Measurements from ENCODE around the gene GJB3.
"Not testable (repeated sequence)": the region's sequence is repeated elsewhere in the genome, so short reads cannot be mapped to it uniquely, and the experiment has no call there.

The GJB3 gene

GRCh38 chr1:34781071-34781843 is at the start of gene GJB3:
Gene GJB3, plus strand, starts transcription at chr1:34781214. Its CDS starts 3,549 bp downstream, at chr1:34784763.
- no peak for FAIRE-seq
- DNase-seq (ENCODE audit: insufficient read length, low spot score), result no peak

GRCh38 chr1:34732831-34733230 is 48.2 kb upstream of the GJB3 start:
- not testable (repeated sequence) for DNase-seq (ENCODE audit: insufficient read length, low spot score); FAIRE-seq

GRCh38 chr1:34736692-34737091 is 44.3 kb upstream of the GJB3 start:
- FAIRE-seq (no peak), DNase-seq (ENCODE audit: insufficient read length, low spot score) (no peak)

GRCh38 chr1:34737236-34737635 is 43.8 kb upstream of the GJB3 start:
- FAIRE-seq; DNase-seq (ENCODE audit: insufficient read length, low spot score): not testable (repeated sequence)

GRCh38 chr1:34739613-34740012 is 41.4 kb upstream of the GJB3 start:
- FAIRE-seq (no peak), DNase-seq (ENCODE audit: insufficient read length, low spot score) (no peak)

GRCh38 chr1:34740161-34740868 is 40.7 kb upstream of the GJB3 start:
- FAIRE-seq (no peak), DNase-seq (ENCODE audit: insufficient read length, low spot score) (no peak)

GRCh38 chr1:34742667-34743270 is 38.2 kb upstream of the GJB3 start:
- FAIRE-seq, result peak; percentile 77
- peak; percentile 92 for DNase-seq (ENCODE audit: insufficient read length, low spot score)

- DNase-seq (ENCODE audit: insufficient read length, low spot score), result no peak
- FAIRE-seq, result no peak
Measured at GRCh38 chr1:34743775-34744174, 37.2 kb upstream of the GJB3 start.

- FAIRE-seq (no peak), DNase-seq (ENCODE audit: insufficient read length, low spot score) (no peak)
Measured at GRCh38 chr1:34744851-34745250, 36.2 kb upstream of the GJB3 start.

GRCh38 chr1:34745666-34746065 is 35.3 kb upstream of the GJB3 start:
- no peak for FAIRE-seq
- DNase-seq (ENCODE audit: insufficient read length, low spot score), result no peak

- no peak for FAIRE-seq
- DNase-seq (ENCODE audit: insufficient read length, low spot score), result no peak
Measured at GRCh38 chr1:34746101-34746500, 34.9 kb upstream of the GJB3 start.

- DNase-seq (ENCODE audit: insufficient read length, low spot score) (no peak), FAIRE-seq (no peak)
Measured at GRCh38 chr1:34746785-34747637, 34.0 kb upstream of the GJB3 start.

GRCh38 chr1:34747638-34747941 is 33.4 kb upstream of the GJB3 start:
- DNase-seq (ENCODE audit: insufficient read length, low spot score) (no peak), FAIRE-seq (no peak)

- FAIRE-seq (no peak), DNase-seq (ENCODE audit: insufficient read length, low spot score) (no peak)
Measured at GRCh38 chr1:34749992-34750391, 31.0 kb upstream of the GJB3 start.

- FAIRE-seq (no peak), DNase-seq (ENCODE audit: insufficient read length, low spot score) (no peak)
Measured at GRCh38 chr1:34750610-34751009, 30.4 kb upstream of the GJB3 start.

- no peak for DNase-seq (ENCODE audit: insufficient read length, low spot score)
- no peak for FAIRE-seq
Measured at GRCh38 chr1:34753163-34753562, 27.9 kb upstream of the GJB3 start.

- FAIRE-seq, result no peak
Measured at GRCh38 chr1:34754964-34755637, 25.9 kb upstream of the GJB3 start, which contains the start of gene GJB5. Gene GJB5, plus strand, starts transcription at chr1:34755047. Its CDS starts 2,284 bp downstream, at chr1:34757331.

GRCh38 chr1:34755961-34756360 is 25.1 kb upstream of the GJB3 start:
- DNase-seq (ENCODE audit: insufficient read length, low spot score), result no peak
- no peak for FAIRE-seq

More at GRCh38 chr1:34754964-34755637, 25.9 kb upstream of the GJB3 start, which contains the start of gene GJB5:
- DNase-seq (ENCODE audit: insufficient read length, low spot score), result no peak

- DNase-seq (ENCODE audit: insufficient read length, low spot score), result no peak
- FAIRE-seq, result no peak
Measured at GRCh38 chr1:34757386-34757785, 23.6 kb upstream of the GJB3 start.

GRCh38 chr1:34758751-34759150 is 22.3 kb upstream of the GJB3 start:
- FAIRE-seq, result no peak
- no peak for DNase-seq (ENCODE audit: insufficient read length, low spot score)
